Lung microvascular endothelial cell (primary cell): ENCODE results near the gene TLR3. TPM values are rescaled to one million over a fixed set of nuclear protein-coding genes. Genes with fewer than 3 reads are reported as not detected.
"Not testable (repeated sequence)": the region's sequence is repeated elsewhere in the genome, so short reads cannot be mapped to it uniquely, and the experiment has no call there.

ENCODE experiments used
- DNase-seq, 2 donors: peaks; one replicate each; pipeline versions ENCODE4 v3.0.0 to v3.0.0-alpha.2; 2010; ENCODE audit warnings: low read depth in 2 of 2
- total RNA-seq: library from RNA; depleted of rRNA; stranded (reverse); fragments of >200 nt; gene quantifications from 2 replicates; pipeline ENCODE4 v1.2.1, GENCODE V29; 2014

The TLR3 gene
- total RNA-seq, 1 donor from 2014 or later = 0.40 TPM

DNA sequence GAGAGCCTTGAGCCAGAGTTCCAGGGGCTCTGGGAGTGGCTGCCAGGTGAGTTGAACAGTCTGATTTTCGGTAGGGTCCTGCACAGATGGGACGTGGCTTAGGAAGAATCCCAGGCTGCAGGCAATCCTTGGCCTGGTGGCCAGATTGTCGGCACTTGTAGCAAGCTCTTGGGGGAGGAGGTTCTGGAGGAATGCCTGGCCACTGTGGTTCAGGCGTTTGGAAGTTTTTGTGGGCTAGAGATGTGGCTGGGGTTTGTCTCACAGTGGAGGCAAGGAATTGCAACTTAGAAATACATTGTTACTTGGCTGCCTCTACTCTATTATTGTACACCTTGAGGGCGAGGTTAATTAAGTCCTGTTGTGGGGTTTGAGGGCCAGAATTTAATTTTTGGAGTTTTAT lies 21.5 kb upstream of the TLR3 start:
- DNase-seq = not testable (repeated sequence)

DNA sequence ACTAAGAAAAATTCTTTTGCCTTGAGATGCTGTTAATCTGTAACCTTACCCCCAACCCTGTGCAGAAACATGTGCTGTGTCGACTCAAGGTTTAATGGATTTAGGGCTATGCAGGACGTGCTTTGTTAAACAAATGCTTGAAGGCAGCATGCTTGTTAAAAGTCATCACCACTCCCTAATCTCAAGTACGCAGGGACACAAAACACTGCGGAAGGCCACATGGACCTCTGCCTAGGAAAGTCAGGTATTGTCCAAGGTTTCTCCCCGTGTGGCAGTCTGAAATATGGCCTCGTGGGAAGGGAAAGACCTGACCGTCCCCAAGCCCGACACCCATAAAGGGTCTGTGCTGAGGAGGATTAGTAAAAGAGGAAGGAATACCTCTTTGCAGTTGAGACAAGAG lies 18.8 kb upstream of the TLR3 start:
- not testable (repeated sequence) for DNase-seq

DNA sequence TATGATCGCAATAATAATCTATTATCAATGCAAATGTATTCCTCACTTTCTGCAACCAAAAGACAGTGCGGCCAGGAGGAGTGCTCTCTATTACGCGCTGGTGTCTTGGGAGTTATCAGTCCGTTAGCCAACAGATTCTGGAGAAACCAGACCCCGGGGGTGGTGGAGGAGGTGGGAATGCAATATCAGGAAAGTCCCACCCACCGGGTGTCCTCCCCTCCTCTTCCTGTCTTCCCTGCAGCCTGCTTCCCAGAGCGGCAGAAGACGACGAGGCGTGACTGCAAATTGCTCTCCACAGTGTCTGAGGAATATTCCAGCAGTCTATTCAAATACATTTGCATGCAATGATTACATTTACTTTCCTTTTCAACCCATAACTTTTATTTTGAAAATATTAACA lies 17.9 kb upstream of the TLR3 start:
- DNase-seq = no peak

DNA sequence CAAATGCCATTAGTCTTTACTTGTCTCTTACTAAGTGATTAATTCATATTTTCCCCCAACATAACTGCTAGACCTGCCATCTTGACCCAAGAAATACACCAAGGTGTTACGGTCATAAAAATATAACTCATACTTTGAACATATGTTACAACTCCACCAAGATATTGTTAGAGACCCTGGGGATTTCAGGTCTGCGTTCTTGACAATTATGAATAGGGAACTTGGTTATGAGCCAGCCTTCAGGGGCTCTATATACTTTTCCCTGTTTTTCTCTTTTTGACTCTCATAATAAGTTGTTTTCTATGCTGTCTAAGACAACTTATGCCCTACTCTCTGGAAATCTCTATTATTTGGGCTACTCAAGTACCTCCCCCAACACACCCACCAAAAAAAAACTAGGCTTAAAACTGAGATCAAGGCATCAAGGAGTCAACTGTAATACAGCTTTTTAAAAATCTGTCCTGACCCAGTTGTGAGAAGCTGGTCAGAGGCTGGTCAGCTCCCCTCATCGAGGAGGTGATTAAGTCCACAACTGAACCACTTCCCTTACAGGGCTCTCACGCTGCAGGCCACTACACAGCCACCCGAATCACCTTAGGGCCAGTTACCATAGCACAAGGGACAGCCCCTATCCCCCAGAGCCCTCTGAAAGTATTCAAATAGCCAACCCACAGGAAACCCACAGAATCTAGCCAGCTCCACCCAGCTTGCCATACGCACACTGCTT lies 10.5 kb upstream of the TLR3 start:
- no peak for DNase-seq

DNA sequence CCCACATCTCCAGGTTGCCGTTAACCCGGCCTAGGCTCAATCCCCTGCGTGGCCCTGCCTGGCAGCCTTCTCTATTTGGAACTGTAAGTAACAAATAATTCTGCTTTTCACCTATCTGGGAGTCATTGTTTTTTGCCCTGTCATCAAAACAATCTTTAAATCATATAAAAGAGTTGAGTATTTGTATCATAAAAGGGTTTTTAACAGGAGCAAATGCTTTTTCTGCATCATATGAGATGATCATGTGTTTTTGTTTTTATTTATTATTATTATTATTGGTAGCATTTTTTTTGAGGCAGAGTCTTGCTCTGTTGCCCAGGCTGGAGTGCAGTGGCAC lies 10.0 kb upstream of the TLR3 start:
- DNase-seq = no peak

DNA sequence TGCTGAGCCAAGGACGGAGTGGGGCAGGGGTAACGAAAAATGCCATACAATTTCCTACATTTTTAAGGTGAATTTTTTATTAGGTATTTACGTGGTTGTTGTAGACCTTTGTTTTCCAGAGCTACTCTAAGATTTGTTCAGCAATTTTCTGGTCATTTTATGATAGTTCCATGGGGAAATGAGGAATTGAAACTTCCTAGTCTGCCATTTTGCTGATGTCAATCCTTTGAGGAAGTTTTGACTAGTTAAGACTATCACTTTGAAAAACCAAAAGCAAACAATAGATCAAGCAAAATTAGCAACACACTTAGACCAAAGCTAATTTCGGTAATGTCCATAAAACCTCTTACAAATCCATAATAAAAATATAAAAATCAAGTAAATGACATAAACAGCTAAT lies 7.0 kb upstream of the TLR3 start:
- no peak for DNase-seq

DNA sequence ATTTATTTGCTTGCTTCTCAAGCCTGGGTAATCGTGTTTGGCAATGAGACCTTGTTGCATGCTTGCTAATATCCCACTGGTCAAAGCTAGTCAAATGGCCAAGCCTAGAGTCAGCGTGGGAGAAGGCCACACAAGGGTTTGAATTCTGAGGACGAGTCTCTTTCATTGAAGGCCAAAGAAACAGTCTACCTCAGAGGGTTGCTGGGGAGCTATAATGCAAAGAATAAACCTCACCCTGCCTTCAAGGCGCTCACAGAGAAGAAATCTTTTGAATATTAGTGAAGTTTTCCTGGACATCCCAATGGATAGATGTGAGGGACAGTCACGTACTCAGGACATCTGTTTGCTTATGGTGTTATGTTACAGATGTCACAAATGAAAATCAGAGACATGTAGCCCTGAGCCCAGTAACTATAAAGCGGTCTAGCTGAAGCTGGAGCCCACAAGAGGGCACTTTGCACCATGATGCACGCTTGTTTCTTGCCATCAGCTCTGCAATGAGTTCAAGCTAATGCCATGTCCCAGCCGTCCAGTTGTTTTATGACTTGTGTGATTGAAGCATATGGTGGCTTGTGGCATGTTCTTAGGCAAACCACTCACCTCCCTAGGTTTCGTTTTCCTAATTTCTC lies 1.1 kb upstream of the TLR3 start:
- DNase-seq = peak; percentile 74 to 82

DNA sequence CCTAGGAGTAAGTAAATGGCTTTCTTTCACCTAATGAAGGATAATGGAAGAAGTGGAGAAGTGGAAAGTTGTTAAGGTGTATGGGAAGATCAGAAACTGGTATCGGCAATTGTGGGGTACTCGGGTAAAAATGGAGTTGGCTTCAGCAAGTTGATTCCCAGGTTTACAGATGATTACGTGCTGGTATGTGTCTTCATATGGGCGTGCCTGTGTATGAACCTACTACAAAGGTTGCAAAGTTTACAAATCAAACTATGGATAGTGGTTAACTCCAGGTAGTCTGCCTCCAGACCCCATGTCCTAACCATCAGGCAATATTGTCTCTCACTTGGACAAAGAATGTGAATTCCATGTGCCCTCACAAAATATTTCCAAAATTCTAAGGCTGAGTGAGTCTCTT lies 773 bp downstream of the TLR3 start:
- no peak for DNase-seq

DNA sequence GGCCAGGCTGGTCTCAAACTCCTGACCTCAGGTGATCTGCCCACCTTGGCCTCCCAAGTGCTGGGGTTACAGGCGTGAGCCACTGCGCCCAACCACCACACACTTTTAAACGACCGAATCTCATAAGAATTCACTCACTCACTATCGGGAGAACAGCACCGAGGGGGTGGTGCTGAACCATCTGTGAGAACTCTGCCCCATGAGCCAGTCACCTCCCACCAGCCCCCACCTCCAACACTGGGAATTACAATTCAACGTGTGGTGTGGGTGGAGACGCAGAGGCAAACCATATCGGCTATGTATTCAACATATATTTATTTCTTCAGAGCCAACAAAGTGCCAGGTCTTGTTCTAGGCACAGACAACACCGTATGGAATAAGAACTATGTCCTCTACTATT lies 3.6 kb downstream of the TLR3 start:
- DNase-seq = no peak

DNA sequence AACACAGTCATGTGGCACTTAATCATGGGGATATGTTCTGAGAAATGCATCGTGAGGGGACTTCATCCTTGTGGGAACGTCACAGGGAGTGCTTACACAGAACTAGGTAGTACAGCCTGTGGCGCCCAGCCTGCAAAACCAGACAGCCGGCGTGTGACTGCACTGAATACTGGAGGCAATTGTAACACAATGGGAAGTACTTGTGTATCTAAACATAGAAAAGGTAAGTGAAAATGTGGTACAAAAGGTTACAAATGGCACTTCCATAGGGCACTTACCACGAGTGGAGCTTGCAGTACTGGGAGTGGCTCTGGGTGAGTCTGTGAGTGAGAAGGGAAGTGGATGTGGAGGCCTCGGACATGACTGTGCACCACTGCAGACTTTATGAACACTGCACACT lies 5.2 kb downstream of the TLR3 start:
- DNase-seq = peak; percentile 33 to 62

DNA sequence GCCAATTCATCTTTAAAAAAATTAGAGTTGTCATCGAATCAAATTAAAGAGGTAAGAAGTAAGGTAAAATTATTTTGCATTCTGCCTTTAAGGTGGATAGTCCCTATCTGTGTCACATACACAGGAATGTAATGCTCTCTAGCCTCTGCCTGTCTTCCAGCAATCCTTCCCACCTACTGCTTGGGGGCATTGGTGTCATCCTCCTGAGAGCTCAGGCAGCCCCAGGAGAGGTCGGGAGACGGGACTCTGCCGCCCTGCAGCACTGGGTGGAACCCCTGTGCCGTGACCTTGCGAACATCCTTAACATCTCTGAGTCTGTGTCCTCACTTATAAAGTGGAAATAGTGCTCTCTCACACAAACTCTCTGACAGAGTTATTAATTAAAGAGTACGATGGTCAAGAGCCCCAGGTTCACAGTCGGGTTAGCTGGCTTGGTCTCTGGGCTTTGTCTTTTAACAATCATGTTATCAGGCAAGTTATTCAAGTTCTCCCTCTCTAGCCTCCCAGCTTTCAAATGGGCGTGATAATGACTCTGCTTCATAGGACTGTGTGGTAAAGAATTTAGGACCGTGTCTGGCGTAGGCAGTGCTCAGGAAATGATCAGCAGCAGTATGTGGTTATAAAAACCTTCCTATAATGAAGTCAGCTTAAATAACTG lies 10.2 kb downstream of the TLR3 start:
- no peak for DNase-seq

DNA sequence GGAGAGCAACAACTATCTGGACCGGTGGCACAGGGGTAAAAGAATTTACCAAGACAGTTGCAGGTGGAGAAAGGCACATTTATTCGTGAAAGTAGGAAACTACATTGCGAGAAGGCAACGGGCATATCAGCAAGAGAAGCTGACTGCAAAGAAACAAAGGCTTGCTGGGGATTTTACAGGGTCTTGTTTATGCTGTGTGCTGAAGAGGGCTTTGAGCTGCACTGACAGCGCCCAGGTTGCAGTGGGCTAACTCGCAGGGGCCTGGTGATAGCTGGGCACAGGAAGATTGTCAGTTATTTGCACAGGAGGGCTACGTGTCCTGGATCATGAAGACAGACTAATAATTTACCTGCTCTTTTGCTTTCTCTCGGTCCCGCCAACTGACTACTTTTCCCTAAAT lies 10.7 kb downstream of the TLR3 start:
- no peak for DNase-seq

DNA sequence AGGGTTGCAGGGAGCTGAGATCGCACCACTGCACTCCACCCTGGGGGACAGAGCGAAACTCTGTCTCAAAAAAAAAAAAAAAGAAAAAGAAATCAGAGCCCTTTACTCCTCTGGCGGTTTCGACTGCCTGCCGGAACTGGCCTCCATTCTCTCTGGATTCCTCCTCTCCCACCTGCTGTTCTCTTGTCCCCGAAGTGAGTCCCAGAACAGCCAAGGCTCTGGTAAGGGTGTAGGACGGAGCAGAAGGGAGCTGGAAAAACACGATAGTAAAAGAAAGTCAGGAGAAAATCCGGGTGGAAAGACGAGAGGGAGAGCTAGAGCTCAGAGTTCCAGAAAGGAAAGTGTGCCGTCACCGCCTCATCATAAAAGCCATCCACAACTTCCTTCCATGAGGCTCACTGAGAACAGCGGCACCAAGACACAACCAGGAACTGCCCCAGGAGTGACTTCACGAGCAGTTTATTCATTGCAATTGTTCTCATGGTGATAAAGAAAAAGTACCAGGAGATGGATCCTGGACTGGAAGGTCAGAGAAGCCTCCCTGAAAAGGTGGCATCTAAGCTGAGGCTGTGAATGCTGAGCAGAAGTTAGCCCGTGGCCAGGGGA lies 12.3 kb downstream of the TLR3 start:
- DNase-seq = peak in 1 of 2 donors; percentile 39

DNA sequence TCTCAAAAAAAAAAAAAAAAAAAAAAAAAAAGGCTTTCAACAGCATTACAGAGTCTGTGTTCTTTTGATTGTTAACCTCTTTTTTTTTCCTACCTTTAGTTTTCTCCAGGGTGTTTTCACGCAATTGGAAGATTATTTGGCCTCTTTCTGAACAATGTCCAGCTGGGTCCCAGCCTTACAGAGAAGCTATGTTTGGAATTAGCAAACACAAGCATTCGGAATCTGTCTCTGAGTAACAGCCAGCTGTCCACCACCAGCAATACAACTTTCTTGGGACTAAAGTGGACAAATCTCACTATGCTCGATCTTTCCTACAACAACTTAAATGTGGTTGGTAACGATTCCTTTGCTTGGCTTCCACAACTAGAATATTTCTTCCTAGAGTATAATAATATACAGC lies 13.3 kb downstream of the TLR3 start:
- no peak for DNase-seq

DNA sequence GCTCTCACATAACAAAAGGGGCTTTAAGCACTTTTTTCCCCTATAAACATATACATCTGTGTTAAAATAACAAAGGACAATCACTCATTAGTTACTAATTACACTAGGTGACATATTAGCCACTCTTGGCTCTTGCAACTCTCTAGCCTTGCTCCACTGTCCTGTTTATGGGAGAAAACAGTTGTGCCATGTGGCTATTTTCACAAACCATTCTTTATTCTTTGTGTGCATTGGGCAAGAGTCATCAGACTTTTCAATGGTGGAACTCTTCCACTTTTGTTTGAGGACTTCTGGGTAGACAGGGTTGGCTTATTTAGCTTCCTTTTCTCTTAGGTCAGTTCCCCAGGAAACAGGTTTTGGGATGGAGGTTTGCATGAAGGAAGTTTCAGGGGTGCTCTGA lies 19.6 kb downstream of the TLR3 start:
- DNase-seq = no peak

DNA sequence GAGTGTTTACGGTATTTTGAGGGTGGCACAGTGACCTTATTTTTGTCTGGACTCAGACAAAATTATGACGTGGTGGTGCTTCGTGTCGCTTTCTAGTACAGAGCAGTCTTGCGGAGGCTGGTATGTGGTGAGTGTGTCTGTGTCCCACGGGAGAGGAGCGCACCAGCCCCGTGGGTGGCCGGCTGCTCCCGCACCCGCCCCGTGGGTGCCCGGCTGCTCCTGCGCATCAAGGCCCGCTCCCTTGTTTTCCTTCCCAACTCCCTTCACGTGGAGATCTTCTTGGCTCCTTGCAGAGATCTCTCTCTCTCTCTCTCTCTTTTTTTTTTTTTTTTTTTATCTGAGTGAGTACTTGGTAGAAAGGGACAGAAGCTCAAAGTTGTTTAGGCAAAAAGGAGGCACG lies 23.3 kb downstream of the TLR3 start:
- DNase-seq = no peak

DNA sequence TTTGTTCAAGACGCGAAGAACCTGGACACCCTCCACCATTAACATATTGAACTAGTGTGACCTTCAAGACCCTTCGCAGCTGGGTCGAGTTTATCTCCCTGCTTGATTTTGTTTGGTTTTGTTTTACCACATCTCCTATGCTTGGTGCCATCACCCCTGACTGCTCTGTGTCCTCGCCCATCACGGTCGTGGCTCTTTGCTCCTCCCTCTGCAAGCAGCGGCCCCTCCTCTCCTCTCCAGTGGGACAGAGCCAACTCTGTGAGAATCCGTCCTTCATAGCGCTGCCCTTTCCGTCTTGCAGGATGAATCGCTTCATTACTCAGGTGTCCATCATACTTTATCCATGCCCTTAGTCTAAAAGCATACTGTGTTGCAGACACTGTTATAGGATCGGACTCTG lies 26.4 kb downstream of the TLR3 start:
- DNase-seq = no peak

DNA sequence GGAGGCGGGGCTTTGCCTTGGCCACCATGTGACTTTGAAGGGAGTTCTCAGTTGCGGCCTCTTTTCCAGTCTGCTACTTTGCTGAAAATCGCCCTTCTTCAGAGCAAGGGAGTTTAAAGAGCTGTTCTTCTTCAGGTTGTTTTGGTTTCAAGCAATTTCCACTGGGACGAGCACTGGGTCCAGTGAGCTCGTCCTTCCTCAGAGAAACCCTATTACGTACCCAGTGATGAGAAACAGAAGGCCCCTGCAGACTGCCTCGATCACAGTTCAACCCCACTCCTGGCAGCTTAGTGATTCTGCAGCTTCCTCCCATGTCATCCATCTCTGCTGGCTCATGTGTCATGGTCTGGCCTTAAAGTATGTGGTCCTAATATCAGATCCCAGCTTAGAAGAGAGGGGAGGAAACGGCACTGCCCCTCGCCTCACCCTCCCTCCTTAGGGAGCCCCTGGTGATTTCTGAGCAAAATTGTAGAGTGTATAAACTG lies 27.8 kb downstream of the TLR3 start:
- DNase-seq = no peak

DNA sequence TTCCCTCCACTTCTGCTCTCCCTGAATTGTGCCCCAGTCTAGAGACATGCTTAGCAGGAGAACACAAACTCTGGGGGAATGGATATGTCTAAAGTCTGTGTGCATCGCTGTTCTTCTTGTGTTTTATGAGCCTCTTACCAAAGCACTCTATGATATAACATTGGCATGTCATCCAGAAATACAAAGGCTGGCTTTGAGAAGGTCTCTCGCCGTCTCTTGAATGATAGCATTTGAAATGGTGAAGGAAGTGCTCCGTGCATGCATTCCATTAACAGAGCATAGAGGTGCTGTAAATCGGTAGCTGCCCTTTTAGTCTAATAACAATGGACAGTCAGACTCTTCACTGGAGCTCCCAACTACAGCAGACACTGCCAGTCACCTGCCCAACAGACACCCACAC lies 28.4 kb downstream of the TLR3 start:
- DNase-seq = no peak

DNA sequence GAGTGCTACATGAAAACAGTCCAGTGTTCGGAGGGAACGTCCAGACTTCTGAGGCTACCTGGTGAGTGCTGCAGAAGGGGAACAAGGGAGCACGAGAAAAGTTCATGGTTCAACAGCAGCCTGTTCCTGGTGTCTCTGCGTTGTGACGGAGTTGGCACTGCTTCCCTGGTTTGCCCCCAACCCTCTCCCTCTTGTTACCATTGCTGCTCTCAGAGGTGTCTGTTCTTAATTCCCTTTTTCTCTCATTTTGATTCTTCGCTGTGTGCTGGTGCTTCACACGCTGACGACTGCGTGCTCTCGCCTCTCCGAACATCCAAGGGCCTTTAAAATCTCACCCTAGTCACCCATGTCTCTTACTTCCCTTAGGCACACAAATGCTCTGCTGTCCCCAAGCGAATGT lies 34.0 kb downstream of the TLR3 start:
- no peak for DNase-seq

DNA sequence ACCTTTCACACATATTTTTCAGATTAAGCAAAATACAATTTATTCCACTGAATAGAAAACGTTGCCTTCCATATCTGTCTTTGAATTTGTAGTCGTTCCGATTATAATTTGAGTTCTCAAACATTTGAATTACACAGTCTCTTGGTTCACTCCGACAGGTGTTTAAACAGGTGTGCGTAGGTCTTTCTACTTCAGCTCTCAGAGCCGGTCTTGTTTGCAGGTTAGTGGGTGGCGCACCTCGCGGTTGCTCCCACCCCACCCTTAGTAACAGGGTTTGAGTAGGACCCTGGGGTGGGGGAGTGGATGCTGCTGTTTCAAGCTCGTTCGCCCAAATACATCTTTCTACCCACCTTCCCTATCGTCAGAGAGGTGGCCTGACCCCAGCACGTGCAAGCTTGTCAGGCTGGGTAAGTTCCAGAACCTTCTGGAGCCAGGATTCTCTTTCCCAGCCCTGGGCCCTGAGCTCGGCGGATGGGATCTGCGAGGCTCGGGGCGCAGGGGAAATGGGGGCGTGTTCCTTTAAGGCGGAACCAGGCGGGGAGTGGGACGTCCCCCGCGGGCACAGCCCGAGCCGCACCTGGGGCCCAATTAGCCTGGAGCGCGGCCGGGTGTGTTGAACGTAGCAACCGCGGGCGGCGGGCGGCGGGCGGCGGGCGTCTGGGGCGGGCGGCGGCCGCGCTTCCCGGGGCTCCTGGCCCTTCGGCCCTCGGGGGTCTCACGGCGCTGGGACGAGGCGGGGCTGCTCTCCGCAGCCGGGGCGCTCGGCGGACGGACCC lies 35.3 kb downstream of the TLR3 start, which contains the start of gene FAM149A:
FAM149A (plus strand) TSS at position 591 of the 776 bp plus-strand sequence.
- DNase-seq = no peak
